CD4-positive, alpha-beta T cell (primary cell): Measurements from ENCODE around the gene ZNF22. TPM values are rescaled to one million over a fixed set of nuclear protein-coding genes. Genes with fewer than 3 reads are reported as not detected.

Experiments
- ATAC-seq: fragments of 200-7000 bp; cut with Tn5 transposase; one replicate; pipeline ENCODE4 v1.10.0; 2022; ENCODE audit warnings: mild to moderate bottlenecking; ENCODE audit not compliant: poor library complexity
- CTCF ChIA-PET: fragments of 350-600 bp; sonication (Branson Sonifier 250); formaldehyde crosslinking; loops from one replicate; lab custom pipeline; 2021; ENCODE audit warnings: antibody characterized with exemption, inconsistent platforms; lab: Charles Lee
- POLR2A ChIA-PET: fragments of 350-600 bp; sonication (Branson Sonifier 250); formaldehyde crosslinking; loops from one replicate; lab custom pipeline; 2021; ENCODE audit warnings: antibody characterized with exemption, inconsistent platforms; lab: Charles Lee
- DNase-seq, 14 experiments: peaks; one replicate each; pipeline ENCODE4 v3.0.0-alpha.2; 2013 to 2020; ENCODE audit warnings: mixed read lengths in 2 of 14
- H3K27ac ChIP-seq, 2 donors: one replicate each; pipeline versions ENCODE4 v1.5.1 to v1.7.0; 2013; ENCODE audit warnings: low read length in 2 of 2, low read depth in 1 of 2, mild to moderate bottlenecking in 1 of 2
- H3K27me3 ChIP-seq, 2 experiments: 1 replicate in 1 of 2; 2 replicates in 1 of 2; pipeline versions ENCODE4 v1.6.1 to v1.7.0; 2013; ENCODE audit warnings: low read length in 2 of 2, control low read depth in 1 of 2, mild to moderate bottlenecking in 1 of 2, moderate library complexity in 1 of 2; ENCODE audit not compliant: insufficient read depth in 2 of 2, control insufficient read depth in 1 of 2
- H3K36me3 ChIP-seq: one replicate; pipeline ENCODE4 v1.6.1; 2013; ENCODE audit warnings: low read length, control low read depth; ENCODE audit not compliant: insufficient read depth
- H3K4me1 ChIP-seq: one replicate; pipeline ENCODE4 v1.6.1; 2013; ENCODE audit warnings: low read length, control low read depth; ENCODE audit not compliant: insufficient read depth
- H3K4me3 ChIP-seq: one replicate; pipeline ENCODE4 v1.5.1; 2013; ENCODE audit warnings: mild to moderate bottlenecking, low read length, moderate library complexity
- H3K9me3 ChIP-seq, 2 experiments: 1 replicate in 1 of 2; 2 replicates in 1 of 2; pipeline versions ENCODE4 v1.6.1 to v1.7.0; 2013; ENCODE audit warnings: low read length in 2 of 2, mild to moderate bottlenecking in 2 of 2, control low read depth in 1 of 2, moderate library complexity in 1 of 2; ENCODE audit not compliant: control insufficient read depth in 1 of 2, insufficient read depth in 1 of 2
- H3K27ac Mint-ChIP-seq: one replicate; pipeline ENCODE4 v1.8.0; 2020; ENCODE audit warnings: mixed read lengths
- H3K27me3 Mint-ChIP-seq: one replicate; pipeline ENCODE4 v1.8.0; 2021; ENCODE audit warnings: mixed read lengths
- H3K36me3 Mint-ChIP-seq: one replicate; pipeline ENCODE4 v1.8.0; 2021; ENCODE audit warnings: low read depth, mixed read lengths
- H3K4me1 Mint-ChIP-seq: one replicate; pipeline ENCODE4 v1.8.0; 2021; ENCODE audit warnings: low read depth, mixed read lengths
- H3K4me3 Mint-ChIP-seq: one replicate; pipeline ENCODE4 v1.8.0; 2020; ENCODE audit warnings: mild to moderate bottlenecking, mixed read lengths
- H3K9me3 Mint-ChIP-seq: one replicate; pipeline ENCODE4 v1.8.0; 2020; ENCODE audit warnings: mixed read lengths
- CTCF ChIP-seq: fragments of 200-600 bp; IDR thresholded peaks from one replicate; pipeline ENCODE4 v1.8.0; 2022; ENCODE audit warnings: antibody characterized with exemption, mild to moderate bottlenecking
- intact Hi-C, 2 experiments: fragments of 100-400 bp; cut with DNase I in 1 of 2; cut with micrococcal nuclease in 1 of 2; formaldehyde crosslinking; loops; one replicate each; pipeline versions ENCODE4 v1.15.1 to v1.9.0; 2023 to 2025; cut with DNase I, micrococcal nuclease
- total RNA-seq, 174 experiments: library from RNA in 2 of 174; stranded (reverse) in 2 of 174; gene quantifications; one replicate each; pipeline ENCODE4 v1.2.3 and lab custom pipeline; 2021 to 2026

The ZNF22 gene
- total RNA-seq, 2 experiments from 2014 or later, result 14.1 to 15.3 TPM

- Histone ChIP-seq H3K36me3 (no peaks in the 10 kb centered on the region), H3K27ac (no peak overlapping the region), H3K9me3 (peaks cover 5 to 9% of the 10 kb centered on the region in 2 experiments), H3K4me3 (no peak overlapping the region), H3K27me3 (peaks cover 3 to 7% of the 10 kb centered on the region in 2 experiments), H3K4me1 (no peaks in the 10 kb centered on the region)
- TF ChIP-seq CTCF, result no peak
- H3K4me1 Mint-ChIP-seq, result no peaks in the 10 kb centered on the region
- H3K27ac Mint-ChIP-seq, result no peak overlapping the region
- ChIA-PET POLR2A (no interaction called here), CTCF (interaction anchor here (1.3 kb wide), 1 partner anchor 10 kb away, joined by 3 read pairs; no protein-coding TSS in a partner anchor)
- H3K9me3 Mint-ChIP-seq, result peaks cover 2% of the 10 kb centered on the region
- no peak overlapping the region for H3K4me3 Mint-ChIP-seq
- no peak for ATAC-seq
- DNase-seq, result no peak
- intact Hi-C loops, result no loop called here
- peaks cover 28% of the 10 kb centered on the region for H3K27me3 Mint-ChIP-seq
- peaks cover 6% of the 10 kb centered on the region for H3K36me3 Mint-ChIP-seq
Measured at GRCh38 chr10:45035673-45036072, 35.0 kb downstream of the ZNF22 start.

- Mint-ChIP-seq H3K4me3 (no peak overlapping the region), H3K36me3 (no peaks in the 10 kb centered on the region), H3K27ac (no peak overlapping the region), H3K27me3 (peaks cover 13% of the 10 kb centered on the region), H3K4me1 (no peaks in the 10 kb centered on the region), H3K9me3 (no peaks in the 10 kb centered on the region)
- CTCF ChIA-PET, result no interaction called here
- POLR2A ChIA-PET, result interaction anchor here (0.5 kb wide), 1 partner anchor 65 kb away, joined by 3 read pairs; no protein-coding TSS in a partner anchor
- DNase-seq (no peak), ATAC-seq (no peak)
- intact Hi-C loops, result no loop called here
- Histone ChIP-seq H3K4me1 (no peaks in the 10 kb centered on the region), H3K36me3 (no peaks in the 10 kb centered on the region), H3K9me3 (no peaks in the 10 kb centered on the region), H3K27ac (no peak overlapping the region), H3K27me3 (peaks cover 0 to 7% of the 10 kb centered on the region in 2 experiments), H3K4me3 (no peak overlapping the region)
- no peak for TF ChIP-seq CTCF
Measured at GRCh38 chr10:45040921-45041542, 40.3 kb downstream of the ZNF22 start.

GRCh38 chr10:45044290-45044689, 43.6 kb downstream of the ZNF22 start:
- Mint-ChIP-seq H3K27me3 (peaks cover 6% of the 10 kb centered on the region), H3K27ac (no peak overlapping the region), H3K4me1 (no peaks in the 10 kb centered on the region), H3K4me3 (no peak overlapping the region), H3K36me3 (no peaks in the 10 kb centered on the region), H3K9me3 (peaks cover 4% of the 10 kb centered on the region)
- Histone ChIP-seq H3K9me3 (peaks cover 3 to 9% of the 10 kb centered on the region in 2 experiments), H3K36me3 (no peaks in the 10 kb centered on the region), H3K27ac (no peak overlapping the region), H3K4me3 (no peak overlapping the region), H3K4me1 (no peaks in the 10 kb centered on the region), H3K27me3 (no peaks in the 10 kb centered on the region)
- ATAC-seq (no peak), DNase-seq (no peak)
- POLR2A ChIA-PET, result no interaction called here
- CTCF ChIA-PET, result no interaction called here
- no peak for TF ChIP-seq CTCF
- intact Hi-C loops, result no loop called here
